Stimulated activated CD8-positive, alpha-beta memory T cell treated with anti-CD3 and anti-CD28 coated beads, Interleukin-4, amount 100 ng/mL, for 1 hour (primary cell): ENCODE results near the gene OLFM3.

Experiments used
- DNase-seq, 2 donors: peaks; one replicate each; pipeline ENCODE4 v3.0.0-alpha.2; 2020; ENCODE audit warnings: low read depth in 2 of 2, low spot score in 1 of 2

The OLFM3 gene

DNA sequence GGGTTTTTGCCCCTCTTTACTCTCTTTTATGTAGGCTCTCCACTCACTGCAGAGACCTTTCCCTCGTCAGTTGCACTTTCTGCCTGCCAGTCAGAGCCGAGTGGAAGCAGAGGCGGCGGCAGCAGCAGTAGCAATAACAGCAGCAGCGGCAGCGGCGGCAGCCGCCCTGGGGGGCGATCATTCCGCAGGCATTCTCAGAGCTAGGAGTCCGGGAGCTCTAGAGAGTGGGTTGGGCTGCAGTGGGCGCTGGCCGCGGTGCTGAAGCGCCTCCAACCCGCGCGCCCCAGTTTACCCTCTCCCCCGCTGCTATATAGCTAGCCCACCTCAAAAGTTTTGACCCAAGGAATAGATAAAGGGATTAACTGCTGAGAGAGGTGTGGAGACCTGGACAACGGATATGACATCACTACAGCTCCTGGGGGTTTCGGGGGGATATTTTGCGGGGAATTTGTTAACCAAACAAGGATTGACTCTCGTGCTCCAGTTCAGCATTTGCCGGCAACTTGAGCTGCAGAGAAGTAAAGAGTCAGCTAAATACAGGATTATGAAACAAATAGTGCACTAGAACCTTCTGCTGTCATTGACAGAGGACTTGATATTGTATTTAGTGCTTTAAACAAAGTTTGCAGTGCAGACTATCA lies at the start of gene OLFM3:
Gene OLFM3, minus strand, starts transcription at position 102 of the 641 bp plus-strand sequence.
- no peak for DNase-seq

DNA sequence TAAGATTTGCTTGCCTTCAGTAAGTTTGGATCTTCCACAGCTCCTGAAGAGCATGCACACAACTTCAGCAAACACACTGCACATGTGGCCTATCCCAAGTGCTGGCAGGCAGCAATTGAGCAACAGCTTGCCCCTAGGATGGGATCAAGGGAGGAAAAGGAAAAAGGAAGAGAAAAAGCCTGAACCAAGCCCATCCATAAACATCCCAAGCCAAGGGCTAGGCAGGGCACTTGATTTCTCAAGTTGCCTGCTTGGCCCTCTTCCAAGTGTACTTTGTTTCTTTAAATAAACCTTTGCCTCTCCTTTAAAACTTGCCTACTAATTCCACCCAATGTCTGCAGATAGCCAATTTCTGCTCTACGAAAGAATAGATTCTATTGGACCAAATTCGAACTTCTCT lies 49.0 kb upstream of the OLFM3 start:
- DNase-seq: no peak

GRCh38 chr1:102032534-102032933 lies 35.8 kb upstream of the OLFM3 start:
- no peak for DNase-seq

GRCh38 chr1:102019530-102019929 lies 22.8 kb upstream of the OLFM3 start:
- DNase-seq: no peak

- no peak for DNase-seq
Observed at GRCh38 chr1:102015728-102016127, 19.0 kb upstream of the OLFM3 start.

- DNase-seq: no peak
Observed at GRCh38 chr1:102002057-102002456, 5.3 kb upstream of the OLFM3 start.

DNA sequence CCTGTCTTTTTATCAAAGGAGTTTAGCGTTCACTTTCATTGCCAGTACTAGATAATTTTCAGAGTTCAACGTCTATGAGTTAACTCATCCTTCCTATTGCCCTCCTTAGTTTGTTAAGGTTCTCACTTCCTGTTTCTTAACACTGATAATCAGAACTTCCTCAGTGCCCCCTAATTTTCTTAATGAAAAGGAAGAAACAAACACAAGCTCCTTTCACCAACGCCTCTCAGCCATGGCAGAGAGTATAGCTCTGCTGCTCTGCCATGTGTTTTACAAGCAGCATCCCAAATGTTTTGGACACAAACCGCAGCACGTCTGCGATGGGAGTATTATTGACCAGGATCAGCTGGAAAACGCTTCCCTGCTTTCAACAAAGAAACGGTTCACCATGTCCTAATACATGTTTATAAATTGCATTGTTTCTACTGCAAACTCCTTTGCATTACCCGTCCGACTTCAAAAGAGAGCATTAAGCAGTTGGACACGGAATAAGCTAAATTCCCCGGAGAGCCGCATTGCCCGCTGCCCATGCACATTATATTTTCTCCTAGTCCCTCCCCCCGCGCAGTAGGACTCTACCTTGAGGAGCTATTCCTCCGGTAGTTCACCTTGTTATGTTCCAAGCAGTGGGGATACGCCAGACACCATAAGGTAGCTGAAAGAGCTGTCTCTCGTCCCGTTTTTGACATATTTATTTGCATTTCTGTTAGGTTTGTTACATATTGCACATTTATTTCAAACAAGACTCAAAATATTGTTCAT lies 561 bp downstream of the OLFM3 start:
- DNase-seq: no peak

DNA sequence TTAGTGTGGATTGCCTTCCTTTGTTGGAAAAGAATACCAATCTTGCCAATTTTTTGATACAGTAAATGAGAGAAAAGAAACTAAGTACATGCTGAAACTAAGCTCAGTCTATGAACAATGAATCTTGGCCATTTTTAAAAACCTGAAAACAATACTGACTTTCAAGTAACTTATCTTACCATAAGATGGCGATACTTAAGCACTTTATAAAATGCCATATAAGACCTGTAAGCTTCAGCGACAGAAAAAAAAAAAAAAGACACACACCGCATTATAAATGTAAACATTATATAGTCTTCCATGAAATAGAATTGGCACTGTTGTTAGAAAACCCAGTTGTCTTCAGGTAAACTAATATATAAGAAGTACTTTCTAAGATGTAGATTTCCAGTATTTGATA lies 3.0 kb downstream of the OLFM3 start:
- DNase-seq: no peak

GRCh38 chr1:101992821-101993575 lies 3.7 kb downstream of the OLFM3 start:
- no peak for DNase-seq

GRCh38 chr1:101980974-101981373 lies 15.8 kb downstream of the OLFM3 start:
- no peak for DNase-seq

DNA sequence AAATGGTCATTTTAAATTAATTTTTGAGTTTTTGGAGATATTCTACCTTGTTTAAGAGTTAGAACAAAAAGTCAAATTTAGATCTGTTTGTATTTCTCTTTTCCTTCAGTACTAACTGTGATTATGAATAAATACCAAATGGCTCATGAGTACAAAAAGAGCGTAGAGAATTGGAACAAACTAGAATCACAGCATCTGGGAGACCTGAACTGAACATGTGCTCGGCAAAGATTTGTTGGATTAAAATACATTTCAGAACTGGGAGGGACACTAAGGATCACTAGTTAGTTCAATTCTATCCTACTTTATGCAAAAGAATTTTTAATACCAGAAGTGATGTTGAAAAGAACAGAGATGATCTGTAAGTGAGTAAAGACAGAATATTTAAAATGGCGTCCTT lies 19.5 kb downstream of the OLFM3 start:
- no peak for DNase-seq

DNA sequence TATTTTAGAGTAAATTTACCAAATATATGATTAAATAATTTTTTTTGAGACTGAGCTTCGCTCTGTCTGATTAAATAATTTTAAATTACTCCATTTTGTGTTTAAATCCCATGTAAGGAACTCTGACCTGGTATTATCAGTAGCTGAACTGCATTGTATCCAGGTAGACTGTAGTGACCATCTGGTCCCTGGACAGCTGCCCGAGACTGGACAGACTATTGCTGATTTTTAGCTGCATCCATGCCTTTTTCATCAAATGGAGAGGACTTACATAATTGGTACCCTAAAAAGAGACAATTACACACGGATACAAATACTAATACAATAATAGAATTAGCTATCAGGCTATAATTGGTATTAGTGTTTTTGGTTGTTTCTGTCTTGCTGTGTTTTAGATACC lies 20.6 kb downstream of the OLFM3 start:
- no peak for DNase-seq

GRCh38 chr1:101975371-101975770 lies 21.4 kb downstream of the OLFM3 start:
- no peak for DNase-seq

DNA sequence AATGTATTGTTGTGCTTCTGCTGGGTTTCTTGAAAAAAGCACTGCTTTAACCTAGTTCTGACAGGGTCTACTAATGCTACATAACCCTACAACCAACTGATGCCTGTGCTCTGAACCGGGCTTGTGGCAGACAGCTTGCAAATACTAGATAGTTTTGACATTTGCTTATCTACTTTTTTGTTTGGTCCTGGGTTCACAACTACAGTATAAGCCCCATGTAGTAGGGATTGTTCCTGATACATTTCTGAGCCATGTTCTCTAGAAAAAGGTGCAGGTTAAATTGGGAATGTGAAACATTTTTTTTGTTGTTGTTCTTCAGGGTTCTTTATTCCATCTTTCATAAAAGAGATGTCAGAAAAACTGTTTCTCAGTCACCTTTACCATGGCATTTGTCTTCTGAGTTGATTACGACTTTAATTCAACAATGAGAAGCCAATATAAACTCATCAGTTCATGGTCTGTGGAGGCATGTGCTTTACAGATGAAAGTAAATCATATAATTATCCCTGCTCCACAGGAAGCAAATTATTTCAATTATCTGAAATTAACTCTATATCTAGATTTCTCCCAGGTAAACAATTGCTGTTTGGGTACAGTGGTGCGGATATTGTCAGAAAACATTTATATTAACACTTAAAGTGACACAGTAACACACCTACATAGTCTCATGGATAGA lies 22.0 kb downstream of the OLFM3 start:
- DNase-seq: no peak

DNA sequence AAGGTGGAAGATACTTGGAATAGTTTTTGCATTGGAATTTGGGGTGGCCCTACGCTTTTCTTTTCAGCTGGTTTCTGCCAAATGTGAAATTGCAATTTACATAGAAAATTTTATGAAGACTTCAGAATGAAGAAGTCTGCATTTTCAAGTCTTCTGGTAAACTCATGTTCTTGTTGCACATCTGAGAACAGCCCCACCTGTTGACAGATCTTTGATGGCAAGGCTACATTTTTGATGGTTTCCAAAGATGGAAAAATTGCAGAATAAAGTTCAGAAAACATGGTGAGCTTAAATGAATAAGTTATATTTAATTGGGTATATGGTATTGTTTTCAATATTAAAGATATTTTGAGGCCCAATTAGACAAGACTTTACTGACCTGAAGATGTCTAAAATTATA lies 25.4 kb downstream of the OLFM3 start:
- no peak for DNase-seq

DNA sequence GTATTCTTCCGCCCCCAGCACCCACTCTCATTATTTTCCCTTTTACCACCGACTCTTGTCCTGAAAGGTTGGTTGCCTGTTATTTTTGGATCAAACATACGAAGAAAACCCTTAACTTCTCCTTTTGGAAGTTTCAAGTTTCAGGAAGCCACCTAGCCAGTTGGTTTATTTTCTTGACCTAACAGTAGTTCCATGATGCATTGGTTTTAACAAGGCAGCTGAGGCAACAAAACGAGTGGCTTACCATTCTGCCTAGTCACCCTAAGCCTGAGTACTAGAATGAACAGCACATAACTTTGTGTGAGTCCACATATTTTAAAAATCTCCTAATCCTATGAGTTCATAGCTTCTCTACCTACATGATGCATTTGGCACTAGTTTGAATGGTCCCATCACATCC lies 28.9 kb downstream of the OLFM3 start:
- DNase-seq: no peak

DNA sequence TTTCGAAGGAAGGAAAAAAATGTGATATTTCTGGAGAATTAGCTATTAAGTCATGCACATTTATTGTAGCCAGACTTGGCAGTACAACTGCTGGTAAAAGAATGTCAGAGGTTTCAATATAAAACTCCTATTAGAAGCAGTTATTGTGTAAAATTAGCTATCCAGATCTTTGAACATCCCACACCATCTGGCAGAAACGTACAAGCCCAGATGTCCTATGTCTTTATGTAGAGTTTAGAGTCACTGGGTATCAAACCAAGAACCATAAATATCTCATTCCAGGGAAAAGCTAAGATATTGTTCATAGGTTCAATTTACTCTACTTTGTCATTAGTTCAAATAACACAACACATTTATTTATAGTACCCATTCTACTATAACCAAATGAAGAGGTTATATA lies 31.4 kb downstream of the OLFM3 start:
- no peak for DNase-seq

GRCh38 chr1:101964708-101965107 lies 32.0 kb downstream of the OLFM3 start:
- DNase-seq: no peak

GRCh38 chr1:101960142-101960541 lies 36.6 kb downstream of the OLFM3 start:
- DNase-seq: no peak

GRCh38 chr1:101959456-101959855 lies 37.3 kb downstream of the OLFM3 start:
- no peak for DNase-seq

GRCh38 chr1:101957771-101958170 lies 39.0 kb downstream of the OLFM3 start:
- no peak for DNase-seq

DNA sequence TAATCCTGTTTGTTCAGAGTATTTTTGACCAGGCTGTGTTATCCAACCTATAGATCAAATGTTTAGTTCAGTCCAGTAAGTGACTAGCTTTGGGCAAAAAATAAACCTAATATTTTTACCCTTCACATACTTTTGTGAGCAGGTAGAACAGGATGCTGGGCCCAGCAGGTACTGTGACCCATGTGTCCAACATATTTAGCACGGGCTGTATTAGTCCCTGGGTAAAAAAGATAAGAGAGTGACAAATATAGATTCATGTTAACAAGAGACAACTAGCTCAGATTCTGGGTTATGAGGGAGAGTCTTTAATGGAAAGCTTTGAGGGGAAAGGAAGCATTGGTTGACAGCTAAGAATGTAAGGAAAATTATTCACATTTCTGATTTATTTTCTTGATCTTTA lies 43.1 kb downstream of the OLFM3 start:
- DNase-seq: no peak
